Endothelial cell of umbilical vein (primary cell): Measurements from ENCODE around the gene KANK4. TPM values are rescaled to one million over a fixed set of nuclear protein-coding genes. Genes with fewer than 3 reads are reported as not detected.

Experiments
- BruUV-seq: library from RNA; stranded (reverse); fragments of 400-500 nt; replicated peaks from 2 replicates; lab custom pipeline; 2021; lab: Mats Ljungman, UMichigan
- CTCF ChIA-PET: fragments of 300-600, 350-600 bp; sonication (Branson Sonifier 250); formaldehyde crosslinking; loops from one replicate; lab custom pipeline; 2021; ENCODE audit warnings: antibody characterized with exemption, inconsistent platforms; lab: Charles Lee
- POLR2A ChIA-PET: fragments of 300-600, 350-600 bp; sonication (Branson Sonifier 250); formaldehyde crosslinking; loops from one replicate; lab custom pipeline; 2021; ENCODE audit warnings: antibody characterized with exemption, inconsistent platforms; lab: Charles Lee
- DNase-seq: peaks from one replicate; pipeline ENCODE4 v3.0.0-alpha.2; 2011; ENCODE audit warnings: low read depth, low spot score
- FAIRE-seq: peaks from 2 replicates; lab custom pipeline; 2011; peaks lifted over from hg19 to GRCh38; lab: Jason Lieb, UNC
- H2AFZ ChIP-seq: 2 replicates; pipeline ENCODE4 v1.6.0; 2012; ENCODE audit warnings: low read depth, low read length, control low read depth, inconsistent platforms
- H3K27ac ChIP-seq: 2 replicates; pipeline ENCODE4 v1.5.1; 2011; ENCODE audit warnings: low read depth, mild to moderate bottlenecking, control low read depth, low read length, moderate library complexity; ENCODE audit not compliant: insufficient read depth
- H3K27me3 ChIP-seq, 2 experiments: 2 replicates each; pipeline versions ENCODE4 v1.6.0 to v1.6.1; 2011; ENCODE audit warnings: low read length in 2 of 2, mixed read lengths in 1 of 2; ENCODE audit not compliant: control insufficient read depth in 2 of 2, insufficient read depth in 2 of 2
- H3K36me3 ChIP-seq, 2 experiments: 2 replicates in 1 of 2; 3 replicates in 1 of 2; pipeline ENCODE4 v1.5.1; 2011; ENCODE audit warnings: low read length in 2 of 2, mild to moderate bottlenecking in 1 of 2, moderate library complexity in 1 of 2; ENCODE audit not compliant: control insufficient read depth in 2 of 2, insufficient read depth in 2 of 2; ENCODE audit errors: extremely low read depth in 1 of 2
- H3K4me1 ChIP-seq: 3 replicates; pipeline ENCODE4 v1.5.1; 2011; ENCODE audit warnings: mild to moderate bottlenecking, low read length; ENCODE audit not compliant: control insufficient read depth, insufficient read depth; ENCODE audit errors: extremely low read depth
- H3K4me2 ChIP-seq: 2 replicates; pipeline ENCODE4 v1.6.1; 2011; ENCODE audit warnings: low read length, control low read depth, mixed read lengths; ENCODE audit not compliant: insufficient read depth
- H3K4me3 ChIP-seq, 3 experiments: fragments of 200-600 bp in 1 of 3; sonication (generic), shearing (Covaris generic) in 1 of 3; replicated peaks in 1 of 3; 2 replicates each; pipeline ENCODE4 v1.5.1; 2011 to 2016; ENCODE audit warnings: control low read depth in 3 of 3, low read length in 3 of 3, mild to moderate bottlenecking in 2 of 3, inconsistent platforms in 1 of 3, low read depth in 1 of 3, moderate library complexity in 1 of 3; ENCODE audit not compliant: insufficient read depth in 1 of 3
- H3K79me2 ChIP-seq: 2 replicates; pipeline ENCODE4 v1.6.0; 2012; ENCODE audit warnings: low read length, inconsistent platforms; ENCODE audit not compliant: control insufficient read depth, insufficient read depth
- H3K9ac ChIP-seq: replicated peaks from 2 replicates; pipeline ENCODE3; 2011; ENCODE audit warnings: low read length, control low read depth; ENCODE audit not compliant: insufficient read depth; ENCODE audit errors: extremely low read depth
- H3K9me1 ChIP-seq: replicated peaks from 3 replicates; pipeline ENCODE4 v1.6.0; 2011; ENCODE audit warnings: mild to moderate bottlenecking, low read length; ENCODE audit not compliant: control insufficient read depth, insufficient read depth; ENCODE audit errors: extremely low read depth
- H3K9me3 ChIP-seq: replicated peaks from 2 replicates; pipeline ENCODE4 v1.5.1; 2012; ENCODE audit warnings: low read length, inconsistent platforms; ENCODE audit not compliant: control insufficient read depth, insufficient read depth
- H4K20me1 ChIP-seq: replicated peaks from 2 replicates; pipeline ENCODE3; 2011; ENCODE audit warnings: mild to moderate bottlenecking, low read length; ENCODE audit not compliant: control insufficient read depth, insufficient read depth; ENCODE audit errors: extremely low read depth
- CTCF ChIP-seq, 2 donors: IDR thresholded peaks; 1 replicate in 1 of 2; 2 replicates in 1 of 2; pipeline ENCODE4 v1.5.1; 2011; ENCODE audit warnings: low read length in 2 of 2, mild to moderate bottlenecking in 2 of 2, moderate library complexity in 2 of 2, control low read depth in 1 of 2, inconsistent platforms in 1 of 2, low read depth in 1 of 2; ENCODE audit not compliant: insufficient read depth in 1 of 2; ENCODE audit errors: extremely low read depth in 1 of 2
- EZH2 ChIP-seq: IDR thresholded peaks from 2 replicates; pipeline ENCODE4 v1.6.1; 2012; ENCODE audit warnings: borderline replicate concordance, low read depth, mild to moderate bottlenecking, moderate library complexity, low read length, inconsistent platforms; ENCODE audit not compliant: severe bottlenecking
- FOS ChIP-seq: IDR thresholded peaks from 2 replicates; pipeline ENCODE4 v1.6.1; 2011; ENCODE audit warnings: mild to moderate bottlenecking, low read length, moderate library complexity, borderline replicate concordance; ENCODE audit not compliant: insufficient read depth
- GATA2 ChIP-seq: IDR thresholded peaks from 2 replicates; pipeline ENCODE4 v1.7.0; 2011; ENCODE audit warnings: low read depth, mild to moderate bottlenecking, moderate library complexity, mixed read lengths, low read length; ENCODE audit not compliant: insufficient read length, insufficient read depth
- JUN ChIP-seq: IDR thresholded peaks from 2 replicates; pipeline ENCODE4 v1.6.1; 2011; ENCODE audit warnings: borderline replicate concordance, low read depth; ENCODE audit not compliant: insufficient read length, insufficient read depth
- MAX ChIP-seq: IDR thresholded peaks from 2 replicates; pipeline ENCODE4 v1.6.1; 2011; ENCODE audit not compliant: insufficient read depth, insufficient read length
- MYC ChIP-seq: IDR thresholded peaks from one replicate; pipeline ENCODE4 v1.6.1; 2011; ENCODE audit warnings: mild to moderate bottlenecking, low read depth, low read length
- POLR2A ChIP-seq: IDR thresholded peaks from 2 replicates; pipeline ENCODE4 v1.6.1; 2012; ENCODE audit warnings: low read depth, mild to moderate bottlenecking, control low read depth, low read length
- POLR2AphosphoS5 ChIP-seq: IDR thresholded peaks from 2 replicates; pipeline ENCODE4 v1.6.1; 2012; ENCODE audit warnings: low read depth, mild to moderate bottlenecking, control low read depth, low read length, moderate library complexity; ENCODE audit not compliant: insufficient read depth
- dilution Hi-C: fragments of 300-500 bp; cut with MboI; formaldehyde crosslinking; loops from one replicate; pipeline ENCODE4 v1.15.0; 2019; ENCODE audit warnings: low sequenced_read_pairs; ENCODE audit not compliant: extremely low pct_ligation_motif_present
- intact Hi-C: fragments of 100-400 bp; cut with micrococcal nuclease; formaldehyde crosslinking; loops from one replicate; pipeline ENCODE4 v1.10.0; 2022
- polyA plus RNA-seq, 4 experiments: library from polyadenylated mRNA; depleted of rRNA in 3 of 4; stranded (reverse) in 3 of 4; unstranded in 1 of 4; fragments of >200 nt; gene quantifications; 2 replicates each; pipeline versions ENCODE4 v1.2.1 to v1.2.3, GENCODE V29; 2011 to 2012; ENCODE audit warnings: missing spikeins in 1 of 4
- total RNA-seq: library from RNA; stranded (reverse); gene quantifications from 2 replicates; pipeline ENCODE4 v1.2.3, GENCODE V29; 2021

Gene KANK4
- total and polyA plus RNA-seq, 2 donors (not counting 3 experiments of a cell fraction or from before 2014, with no cell fraction given): not detected

GRCh38 chr1:62208970-62209369, 110.3 kb downstream of the KANK4 start:
- no peak overlapping the region for H3K4me3 ChIP-seq
- H3K27ac ChIP-seq: no peak overlapping the region
- FAIRE-seq (no peak), DNase-seq (no peak)
- H3K9ac ChIP-seq: no peak overlapping the region
- H3K36me3 ChIP-seq: no peaks in the 10 kb centered on the region
- no peak overlapping the region for H3K4me2 ChIP-seq
- H4K20me1 ChIP-seq: no peaks in the 10 kb centered on the region
- no peaks in the 10 kb centered on the region for H3K9me3 ChIP-seq
- no peaks in the 10 kb centered on the region for H3K9me1 ChIP-seq
- H3K27me3 ChIP-seq: no peaks in the 10 kb centered on the region
- ChIA-PET CTCF (no interaction called here), POLR2A (no interaction called here)
- TF ChIP-seq FOS: no peak
- TF ChIP-seq CTCF (IDR thresholded peaks at IDR 0.05; ENCODE audit: extremely low read depth in 1 of 2, insufficient read depth in 1 of 2, low read depth in 1 of 2, low read length in 2 of 2): no peak
- TF ChIP-seq POLR2AphosphoS5: no peak
- no peak for TF ChIP-seq EZH2
- no peak for TF ChIP-seq MAX
- TF ChIP-seq JUN: no peak
- no peak for TF ChIP-seq MYC
- TF ChIP-seq GATA2: no peak
- no peak for TF ChIP-seq POLR2A
- intact Hi-C loops: no loop called here
- dilution Hi-C loops: no loop called here
- no peaks in the 10 kb centered on the region for H3K4me1 ChIP-seq
- no peak overlapping the region for H2AFZ ChIP-seq
- no TSS peak for BruUV-seq
- no peaks in the 10 kb centered on the region for H3K79me2 ChIP-seq
